HCT116 (cell line): Measurements from ENCODE around the gene C16orf74. TPM values are rescaled to one million over a fixed set of nuclear protein-coding genes. Genes with fewer than 3 reads are reported as not detected.
A peak's percentile ranks its signal among the peaks of the same experiment; 100 is the strongest.

ENCODE experiments used
- ATAC-seq: fragments of 200-7000 bp; cut with Tn5 transposase; 2 replicates; pipeline ENCODE4 v1.9.1; 2020; ENCODE audit warnings: mild to moderate bottlenecking, moderate library complexity
- BruUV-seq: library from RNA; stranded (reverse); fragments of 400-500 nt; replicated peaks from 2 replicates; lab custom pipeline; 2021; lab: Mats Ljungman, UMichigan
- CTCF ChIA-PET: fragments of 300-600 bp; sonication (Branson Sonifier 250); formaldehyde crosslinking; loops from one replicate; lab custom pipeline; 2021; ENCODE audit warnings: antibody characterized with exemption; lab: Charles Lee
- POLR2A ChIA-PET: fragments of 300-600, 350-600 bp; sonication (Branson Sonifier 250); formaldehyde crosslinking; loops from one replicate; lab custom pipeline; 2021; ENCODE audit warnings: antibody characterized with exemption; lab: Charles Lee
- RAD21 ChIA-PET, 2 experiments: fragments of 300-600 bp; sonication (Branson Sonifier 250); formaldehyde crosslinking; loops; one replicate each; lab custom pipeline; 2023; ENCODE audit warnings: low total read pairs in 2 of 2; ENCODE audit not compliant: uncharacterized antibody in 2 of 2, unreplicated experiment in 2 of 2, low non-redundant PET in 1 of 2; lab: Charles Lee
- DNase-seq: peaks from one replicate; pipeline ENCODE4 v3.0.0-alpha.2; 2010; ENCODE audit warnings: low read depth, low spot score
- H2AFZ ChIP-seq: fragments of 200-600 bp; shearing (Covaris generic), sonication (generic); 2 replicates; pipeline ENCODE4 v1.6.1; 2017; ENCODE audit warnings: low read depth, mixed run types, mixed read lengths, antibody characterized with exemption, low read length; ENCODE audit not compliant: poor library complexity, severe bottlenecking
- H3K27ac ChIP-seq: 2 replicates; pipeline ENCODE4 v1.5.1; 2012; ENCODE audit warnings: low read depth, low read length
- H3K27me3 ChIP-seq: fragments of 200-600 bp; sonication (generic); 2 replicates; pipeline ENCODE4 v1.6.1; 2016; ENCODE audit warnings: mixed run types, low read length, mixed read lengths; ENCODE audit not compliant: insufficient read depth
- H3K36me3 ChIP-seq, 2 experiments: fragments of 200-500 bp in 1 of 2; fragments of 200-600 bp in 1 of 2; sonication (Bioruptor generic) in 1 of 2; sonication (generic) in 1 of 2; 2 replicates each; pipeline versions ENCODE4 v1.5.1 to v1.6.1; 2014 to 2016; ENCODE audit warnings: low read length in 2 of 2, inconsistent platforms in 1 of 2, mixed read lengths in 1 of 2, mixed run types in 1 of 2; ENCODE audit not compliant: insufficient read depth in 2 of 2, control insufficient read depth in 1 of 2
- H3K4me1 ChIP-seq, 2 experiments: fragments of 200-600 bp in 1 of 2; sonication (generic) in 1 of 2; 2 replicates each; pipeline versions ENCODE4 v1.5.1 to v1.6.1; 2012 to 2017; ENCODE audit warnings: low read length in 2 of 2, inconsistent platforms in 1 of 2, mild to moderate bottlenecking in 1 of 2, mixed read lengths in 1 of 2, mixed run types in 1 of 2, moderate library complexity in 1 of 2; ENCODE audit not compliant: insufficient read depth in 2 of 2, control insufficient read depth in 1 of 2
- H3K4me2 ChIP-seq: fragments of 200-600 bp; sonication (generic); 2 replicates; pipeline ENCODE4 v1.6.1; 2017; ENCODE audit warnings: mixed run types, low read length, mixed read lengths
- H3K4me3 ChIP-seq, 2 experiments: fragments of 200-600 bp in 1 of 2; sonication (generic) in 1 of 2; replicated peaks in 1 of 2; 2 replicates each; pipeline ENCODE4 v1.5.1; 2011 to 2016; ENCODE audit warnings: low read length in 2 of 2, control low read depth in 1 of 2, low read depth in 1 of 2, mild to moderate bottlenecking in 1 of 2, mixed read lengths in 1 of 2, mixed run types in 1 of 2
- H3K79me2 ChIP-seq: fragments of 200-600 bp; sonication (generic); 2 replicates; pipeline ENCODE4 v1.6.1; 2017; ENCODE audit warnings: mild to moderate bottlenecking, mixed run types, low read length, moderate library complexity, mixed read lengths; ENCODE audit not compliant: insufficient read depth
- H3K9ac ChIP-seq: fragments of 200-600 bp; sonication (generic); 2 replicates; pipeline ENCODE4 v1.6.1; 2016; ENCODE audit warnings: low read length, mixed read lengths
- H3K9me2 ChIP-seq: fragments of 200-600 bp; sonication (generic), shearing (Covaris generic); 2 replicates; pipeline ENCODE4 v1.6.1; 2017; ENCODE audit warnings: mixed run types, mild to moderate bottlenecking, moderate library complexity; ENCODE audit not compliant: insufficient read depth
- H3K9me3 ChIP-seq, 2 experiments: fragments of 200-500 bp in 1 of 2; fragments of 200-600 bp in 1 of 2; sonication (Bioruptor generic) in 1 of 2; sonication (generic) in 1 of 2; 2 replicates each; pipeline ENCODE4 v1.6.1; 2014 to 2017; ENCODE audit warnings: low read length in 2 of 2, mixed read lengths in 2 of 2, inconsistent platforms in 1 of 2, low read depth in 1 of 2, mild to moderate bottlenecking in 1 of 2, mixed run types in 1 of 2, moderate library complexity in 1 of 2; ENCODE audit not compliant: control insufficient read depth in 1 of 2, insufficient read depth in 1 of 2
- H4K20me1 ChIP-seq: fragments of 200-600 bp; sonication (generic), shearing (Covaris generic); 2 replicates; pipeline ENCODE4 v1.6.1; 2017; ENCODE audit warnings: mixed run types, mild to moderate bottlenecking, moderate library complexity; ENCODE audit not compliant: insufficient read depth
- EZH2 ChIP-seq: fragments of 200-600 bp; sonication (generic); IDR thresholded peaks from 2 replicates; pipeline ENCODE4 v1.6.1; 2017; ENCODE audit warnings: antibody characterized with exemption, mixed run types
- EZH2phosphoT487 ChIP-seq: fragments of 200-600 bp; IDR thresholded peaks from 2 replicates; pipeline ENCODE4 v1.6.1; 2018; ENCODE audit warnings: antibody characterized with exemption, borderline replicate concordance
- MAX ChIP-seq: IDR thresholded peaks from 2 replicates; pipeline ENCODE4 v1.6.1; 2012
- POLR2A ChIP-seq: IDR thresholded peaks from 2 replicates; pipeline ENCODE4 v1.7.0; 2011; ENCODE audit warnings: borderline replicate concordance; ENCODE audit not compliant: insufficient read depth, insufficient read length; ENCODE audit errors: extremely low read depth
- POLR2AphosphoS5 ChIP-seq: IDR thresholded peaks from 2 replicates; pipeline ENCODE4 v1.6.1; 2011; ENCODE audit warnings: mild to moderate bottlenecking, low read depth, low read length, moderate library complexity
- SP1 ChIP-seq: IDR thresholded peaks from 2 replicates; pipeline ENCODE4 v1.6.1; 2012; ENCODE audit warnings: low read depth
- SRF ChIP-seq: IDR thresholded peaks from 2 replicates; pipeline ENCODE4 v1.6.1; 2012; ENCODE audit warnings: low read depth
- TCF7L2 ChIP-seq: IDR thresholded peaks from 2 replicates; pipeline ENCODE4 v1.7.0; 2011; ENCODE audit warnings: borderline replicate concordance, inconsistent platforms; ENCODE audit not compliant: insufficient read depth, insufficient read length; ENCODE audit errors: extremely low read depth
- ZNF274 ChIP-seq: fragments of 200-500 bp; sonication (Bioruptor generic); IDR thresholded peaks from 2 replicates; pipeline ENCODE4 v1.6.1; 2014; ENCODE audit warnings: mild to moderate bottlenecking, low read depth, low read length, inconsistent platforms
- intact Hi-C: fragments of 100-400 bp; cut with micrococcal nuclease; formaldehyde crosslinking; loops from 2 replicates; pipeline ENCODE4 v1.10.0; 2022
- total RNA-seq: library from RNA; stranded (reverse); gene quantifications from one replicate; pipeline ENCODE4 v1.2.1, GENCODE V29; 2021; ENCODE audit not compliant: unreplicated experiment
- TF ChIP-seq, protein P1 (sequence below): IDR thresholded peaks from 2 replicates; pipeline ENCODE4 v1.6.1; 2012
- TF ChIP-seq, protein P2 (sequence below): IDR thresholded peaks from 2 replicates; pipeline ENCODE4 v1.6.1; 2012; ENCODE audit warnings: low read depth

The C16orf74 gene
- total RNA-seq, 1 experiment from 2014 or later: 30.0 TPM

DNA sequence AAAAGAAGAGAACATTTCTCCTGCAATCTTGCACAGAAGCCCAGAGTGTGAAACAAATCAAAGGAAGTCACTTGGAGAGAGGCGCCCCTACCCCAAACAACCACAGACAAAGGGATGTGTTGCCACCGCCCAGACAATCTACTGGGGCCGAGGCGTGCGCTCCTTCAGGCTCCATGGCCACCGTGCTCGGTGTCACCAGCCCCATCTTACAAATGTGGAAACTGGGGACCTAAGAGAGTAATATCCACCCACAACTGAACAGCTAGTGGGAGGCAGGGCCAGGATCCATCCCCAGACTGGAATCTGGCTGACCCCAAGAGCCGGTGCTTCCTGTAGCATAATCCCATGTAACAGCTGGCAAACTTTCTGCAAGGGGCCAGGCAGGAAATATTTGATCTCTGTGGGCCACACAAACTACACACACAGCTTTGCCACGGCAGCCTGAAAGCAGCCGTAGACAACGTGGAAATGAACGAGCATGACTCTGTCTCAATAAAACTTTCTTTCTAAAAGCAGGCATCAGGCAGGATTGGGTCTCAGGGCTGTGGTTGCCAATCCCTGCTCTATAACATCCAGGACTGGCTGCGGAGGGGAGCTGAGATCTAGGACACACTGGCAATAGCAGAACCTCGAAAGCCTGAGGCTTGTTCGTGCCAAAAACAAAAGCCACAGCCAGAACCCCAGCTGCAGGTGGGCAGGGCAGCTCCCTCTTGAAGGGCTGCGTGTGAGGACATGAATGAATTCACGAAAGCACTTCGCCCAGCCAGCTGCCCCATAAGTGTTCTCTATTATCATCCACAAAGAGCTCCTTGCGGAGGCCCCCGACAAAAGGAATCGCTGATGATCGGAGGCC, 35.5 kb downstream of the C16orf74 start:
- TF ChIP-seq, protein P1, sequence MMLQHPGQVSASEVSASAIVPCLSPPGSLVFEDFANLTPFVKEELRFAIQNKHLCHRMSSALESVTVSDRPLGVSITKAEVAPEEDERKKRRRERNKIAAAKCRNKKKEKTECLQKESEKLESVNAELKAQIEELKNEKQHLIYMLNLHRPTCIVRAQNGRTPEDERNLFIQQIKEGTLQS: no peak
- TF ChIP-seq TCF7L2 (no peak), EZH2phosphoT487 (no peak), POLR2AphosphoS5 (no peak), SRF (no peak), ZNF274 (no peak), EZH2 (no peak), POLR2A (no peak), SP1 (no peak), MAX (no peak)
- TF ChIP-seq, protein P2, sequence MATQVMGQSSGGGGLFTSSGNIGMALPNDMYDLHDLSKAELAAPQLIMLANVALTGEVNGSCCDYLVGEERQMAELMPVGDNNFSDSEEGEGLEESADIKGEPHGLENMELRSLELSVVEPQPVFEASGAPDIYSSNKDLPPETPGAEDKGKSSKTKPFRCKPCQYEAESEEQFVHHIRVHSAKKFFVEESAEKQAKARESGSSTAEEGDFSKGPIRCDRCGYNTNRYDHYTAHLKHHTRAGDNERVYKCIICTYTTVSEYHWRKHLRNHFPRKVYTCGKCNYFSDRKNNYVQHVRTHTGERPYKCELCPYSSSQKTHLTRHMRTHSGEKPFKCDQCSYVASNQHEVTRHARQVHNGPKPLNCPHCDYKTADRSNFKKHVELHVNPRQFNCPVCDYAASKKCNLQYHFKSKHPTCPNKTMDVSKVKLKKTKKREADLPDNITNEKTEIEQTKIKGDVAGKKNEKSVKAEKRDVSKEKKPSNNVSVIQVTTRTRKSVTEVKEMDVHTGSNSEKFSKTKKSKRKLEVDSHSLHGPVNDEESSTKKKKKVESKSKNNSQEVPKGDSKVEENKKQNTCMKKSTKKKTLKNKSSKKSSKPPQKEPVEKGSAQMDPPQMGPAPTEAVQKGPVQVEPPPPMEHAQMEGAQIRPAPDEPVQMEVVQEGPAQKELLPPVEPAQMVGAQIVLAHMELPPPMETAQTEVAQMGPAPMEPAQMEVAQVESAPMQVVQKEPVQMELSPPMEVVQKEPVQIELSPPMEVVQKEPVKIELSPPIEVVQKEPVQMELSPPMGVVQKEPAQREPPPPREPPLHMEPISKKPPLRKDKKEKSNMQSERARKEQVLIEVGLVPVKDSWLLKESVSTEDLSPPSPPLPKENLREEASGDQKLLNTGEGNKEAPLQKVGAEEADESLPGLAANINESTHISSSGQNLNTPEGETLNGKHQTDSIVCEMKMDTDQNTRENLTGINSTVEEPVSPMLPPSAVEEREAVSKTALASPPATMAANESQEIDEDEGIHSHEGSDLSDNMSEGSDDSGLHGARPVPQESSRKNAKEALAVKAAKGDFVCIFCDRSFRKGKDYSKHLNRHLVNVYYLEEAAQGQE: no peak
- TF ChIP-seq, all 23 proteins: peak for 0
- no peak overlapping the region for H3K9ac ChIP-seq
- H3K27ac ChIP-seq: no peak overlapping the region
- peaks cover 6% of the 10 kb centered on the region in 2 experiments; a peak in 2 of 4 replicates for H3K9me3 ChIP-seq
- ATAC-seq (no peak), DNase-seq (no peak)
- no peaks in the 10 kb centered on the region for H3K27me3 ChIP-seq
- peaks cover 8 to 15% of the 10 kb centered on the region in 2 experiments for H3K4me1 ChIP-seq
- peaks cover 0 to 12% of the 10 kb centered on the region in 2 experiments; a peak in 1 of 4 replicates for H3K36me3 ChIP-seq
- H3K9me2 ChIP-seq: no peaks in the 10 kb centered on the region
- H3K4me3 ChIP-seq: no peak overlapping the region
- intact Hi-C loops: loop anchor here (5.0 kb wide), 2 partner anchors 58 to 298 kb away; no protein-coding TSS in a partner anchor
- ChIA-PET POLR2A (no interaction called here), CTCF (interaction anchor here (1.2 to 1.8 kb wide), 2 partner anchors 40 to 56 kb away, joined by 3 to 5 read pairs; no protein-coding TSS in a partner anchor), RAD21 (no interaction called here)
- H4K20me1 ChIP-seq: no peaks in the 10 kb centered on the region
- no peak overlapping the region for H3K4me2 ChIP-seq
- H3K79me2 ChIP-seq: no peaks in the 10 kb centered on the region
- no peak overlapping the region for H2AFZ ChIP-seq
- BruUV-seq: TSS peak; percentile 28
